HCT116 (cell line): ENCODE results near the gene KRT6A. TPM values are rescaled to one million over a fixed set of nuclear protein-coding genes. Genes with fewer than 3 reads are reported as not detected.
"Not testable (repeated sequence)": the region's sequence is repeated elsewhere in the genome, so short reads cannot be mapped to it uniquely, and the experiment has no call there.

ENCODE experiments used
- ATAC-seq: fragments of 200-7000 bp; cut with Tn5 transposase; 2 replicates; pipeline ENCODE4 v1.9.1; 2020; ENCODE audit warnings: mild to moderate bottlenecking, moderate library complexity
- BruUV-seq: library from RNA; stranded (reverse); fragments of 400-500 nt; replicated peaks from 2 replicates; lab custom pipeline; 2021; lab: Mats Ljungman, UMichigan
- CTCF ChIA-PET: fragments of 300-600 bp; sonication (Branson Sonifier 250); formaldehyde crosslinking; loops from one replicate; lab custom pipeline; 2021; ENCODE audit warnings: antibody characterized with exemption; lab: Charles Lee
- POLR2A ChIA-PET: fragments of 300-600, 350-600 bp; sonication (Branson Sonifier 250); formaldehyde crosslinking; loops from one replicate; lab custom pipeline; 2021; ENCODE audit warnings: antibody characterized with exemption; lab: Charles Lee
- RAD21 ChIA-PET, 2 experiments: fragments of 300-600 bp; sonication (Branson Sonifier 250); formaldehyde crosslinking; loops; one replicate each; lab custom pipeline; 2023; ENCODE audit warnings: low total read pairs in 2 of 2; ENCODE audit not compliant: uncharacterized antibody in 2 of 2, unreplicated experiment in 2 of 2, low non-redundant PET in 1 of 2; lab: Charles Lee
- DNase-seq: peaks from one replicate; pipeline ENCODE4 v3.0.0-alpha.2; 2010; ENCODE audit warnings: low read depth, low spot score
- H2AFZ ChIP-seq: fragments of 200-600 bp; shearing (Covaris generic), sonication (generic); 2 replicates; pipeline ENCODE4 v1.6.1; 2017; ENCODE audit warnings: low read depth, mixed run types, mixed read lengths, antibody characterized with exemption, low read length; ENCODE audit not compliant: poor library complexity, severe bottlenecking
- H3K27ac ChIP-seq: 2 replicates; pipeline ENCODE4 v1.5.1; 2012; ENCODE audit warnings: low read depth, low read length
- H3K27me3 ChIP-seq: fragments of 200-600 bp; sonication (generic); 2 replicates; pipeline ENCODE4 v1.6.1; 2016; ENCODE audit warnings: mixed run types, low read length, mixed read lengths; ENCODE audit not compliant: insufficient read depth
- H3K36me3 ChIP-seq, 2 experiments: fragments of 200-500 bp in 1 of 2; fragments of 200-600 bp in 1 of 2; sonication (Bioruptor generic) in 1 of 2; sonication (generic) in 1 of 2; 2 replicates each; pipeline versions ENCODE4 v1.5.1 to v1.6.1; 2014 to 2016; ENCODE audit warnings: low read length in 2 of 2, inconsistent platforms in 1 of 2, mixed read lengths in 1 of 2, mixed run types in 1 of 2; ENCODE audit not compliant: insufficient read depth in 2 of 2, control insufficient read depth in 1 of 2
- H3K4me1 ChIP-seq, 2 experiments: fragments of 200-600 bp in 1 of 2; sonication (generic) in 1 of 2; 2 replicates each; pipeline versions ENCODE4 v1.5.1 to v1.6.1; 2012 to 2017; ENCODE audit warnings: low read length in 2 of 2, inconsistent platforms in 1 of 2, mild to moderate bottlenecking in 1 of 2, mixed read lengths in 1 of 2, mixed run types in 1 of 2, moderate library complexity in 1 of 2; ENCODE audit not compliant: insufficient read depth in 2 of 2, control insufficient read depth in 1 of 2
- H3K4me2 ChIP-seq: fragments of 200-600 bp; sonication (generic); 2 replicates; pipeline ENCODE4 v1.6.1; 2017; ENCODE audit warnings: mixed run types, low read length, mixed read lengths
- H3K4me3 ChIP-seq, 2 experiments: fragments of 200-600 bp in 1 of 2; sonication (generic) in 1 of 2; replicated peaks in 1 of 2; 2 replicates each; pipeline ENCODE4 v1.5.1; 2011 to 2016; ENCODE audit warnings: low read length in 2 of 2, control low read depth in 1 of 2, low read depth in 1 of 2, mild to moderate bottlenecking in 1 of 2, mixed read lengths in 1 of 2, mixed run types in 1 of 2
- H3K79me2 ChIP-seq: fragments of 200-600 bp; sonication (generic); 2 replicates; pipeline ENCODE4 v1.6.1; 2017; ENCODE audit warnings: mild to moderate bottlenecking, mixed run types, low read length, moderate library complexity, mixed read lengths; ENCODE audit not compliant: insufficient read depth
- H3K9ac ChIP-seq: fragments of 200-600 bp; sonication (generic); 2 replicates; pipeline ENCODE4 v1.6.1; 2016; ENCODE audit warnings: low read length, mixed read lengths
- H3K9me2 ChIP-seq: fragments of 200-600 bp; sonication (generic), shearing (Covaris generic); 2 replicates; pipeline ENCODE4 v1.6.1; 2017; ENCODE audit warnings: mixed run types, mild to moderate bottlenecking, moderate library complexity; ENCODE audit not compliant: insufficient read depth
- H3K9me3 ChIP-seq, 2 experiments: fragments of 200-500 bp in 1 of 2; fragments of 200-600 bp in 1 of 2; sonication (Bioruptor generic) in 1 of 2; sonication (generic) in 1 of 2; 2 replicates each; pipeline ENCODE4 v1.6.1; 2014 to 2017; ENCODE audit warnings: low read length in 2 of 2, mixed read lengths in 2 of 2, inconsistent platforms in 1 of 2, low read depth in 1 of 2, mild to moderate bottlenecking in 1 of 2, mixed run types in 1 of 2, moderate library complexity in 1 of 2; ENCODE audit not compliant: control insufficient read depth in 1 of 2, insufficient read depth in 1 of 2
- H4K20me1 ChIP-seq: fragments of 200-600 bp; sonication (generic), shearing (Covaris generic); 2 replicates; pipeline ENCODE4 v1.6.1; 2017; ENCODE audit warnings: mixed run types, mild to moderate bottlenecking, moderate library complexity; ENCODE audit not compliant: insufficient read depth
- CTCF ChIP-seq, 3 experiments: fragments of 200-600 bp in 1 of 3; sonication (generic) in 1 of 3; IDR thresholded peaks in 2 of 3; conservative IDR thresholded peaks in 1 of 3; 2 replicates each; pipeline ENCODE4 v1.5.1; 2012 to 2017; ENCODE audit warnings: low read depth in 2 of 3, low read length in 2 of 3, antibody characterized with exemption in 1 of 3, borderline replicate concordance in 1 of 3, control low read depth in 1 of 3, mild to moderate bottlenecking in 1 of 3, mixed read lengths in 1 of 3, mixed run types in 1 of 3, moderate library complexity in 1 of 3; ENCODE audit not compliant: insufficient read depth in 1 of 3
- EGR1 ChIP-seq: IDR thresholded peaks from 2 replicates; pipeline ENCODE4 v1.6.1; 2012; ENCODE audit warnings: low read depth
- JUND ChIP-seq: IDR thresholded peaks from 2 replicates; pipeline ENCODE4 v1.6.1; 2012
- MAX ChIP-seq: IDR thresholded peaks from 2 replicates; pipeline ENCODE4 v1.6.1; 2012
- RAD21 ChIP-seq: IDR thresholded peaks from 2 replicates; pipeline ENCODE4 v1.6.1; 2012; ENCODE audit warnings: low read depth, mild to moderate bottlenecking
- SIN3A ChIP-seq: IDR thresholded peaks from 2 replicates; pipeline ENCODE4 v1.6.1; 2012; ENCODE audit warnings: low read depth
- SP1 ChIP-seq: IDR thresholded peaks from 2 replicates; pipeline ENCODE4 v1.6.1; 2012; ENCODE audit warnings: low read depth
- SRF ChIP-seq: IDR thresholded peaks from 2 replicates; pipeline ENCODE4 v1.6.1; 2012; ENCODE audit warnings: low read depth
- YY1 ChIP-seq: IDR thresholded peaks from 2 replicates; pipeline ENCODE4 v1.6.1; 2011; ENCODE audit warnings: low read length, low read depth, moderate library complexity, mild to moderate bottlenecking; ENCODE audit not compliant: insufficient replicate concordance; ENCODE audit errors: extremely low read depth
- ZBTB33 ChIP-seq: IDR thresholded peaks from 2 replicates; pipeline ENCODE4 v1.6.1; 2011; ENCODE audit warnings: mild to moderate bottlenecking, low read length, moderate library complexity; ENCODE audit not compliant: insufficient replicate concordance; ENCODE audit errors: extremely low read depth
- ZNF274 ChIP-seq: fragments of 200-500 bp; sonication (Bioruptor generic); IDR thresholded peaks from 2 replicates; pipeline ENCODE4 v1.6.1; 2014; ENCODE audit warnings: mild to moderate bottlenecking, low read depth, low read length, inconsistent platforms
- intact Hi-C: fragments of 100-400 bp; cut with micrococcal nuclease; formaldehyde crosslinking; loops from 2 replicates; pipeline ENCODE4 v1.10.0; 2022
- total RNA-seq: library from RNA; stranded (reverse); gene quantifications from one replicate; pipeline ENCODE4 v1.2.1, GENCODE V29; 2021; ENCODE audit not compliant: unreplicated experiment

Gene KRT6A
- total RNA-seq, 1 experiment from 2014 or later = 0.66 TPM

- Histone ChIP-seq H4K20me1 (no peaks in the 10 kb centered on the region), H3K4me3 (no peak overlapping the region), H3K9ac (no peak overlapping the region), H3K27ac (no peak overlapping the region), H3K4me2 (peak overlapping the region; percentile 16), H2AFZ (no peak overlapping the region), H3K9me3 (no peaks in the 10 kb centered on the region), H3K79me2 (no peaks in the 10 kb centered on the region), H3K9me2 (no peaks in the 10 kb centered on the region), H3K4me1 (peaks cover 11 to 44% of the 10 kb centered on the region in 2 experiments), H3K36me3 (no peaks in the 10 kb centered on the region), H3K27me3 (no peaks in the 10 kb centered on the region)
- CTCF ChIA-PET = no interaction called here
- intact Hi-C loops = no loop called here
- DNase-seq (no peak), ATAC-seq (no peak)
- RAD21 ChIA-PET = no interaction called here
- POLR2A ChIA-PET = no interaction called here
- no peak for TF ChIP-seq ZNF274
- TF ChIP-seq SRF = no peak
- TF ChIP-seq ZBTB33 = no peak
- TF ChIP-seq CTCF (IDR thresholded peaks at IDR 0.05 in 2 of 3, conservative IDR thresholded peaks at IDR 0.05 in 1 of 3; ENCODE audit: borderline replicate concordance in 1 of 3, insufficient read depth in 1 of 3, low read depth in 2 of 3, low read length in 2 of 3) = no peak
- TF ChIP-seq SIN3A = no peak
- no peak for TF ChIP-seq MAX
- TF ChIP-seq RAD21 = no peak
- no peak for TF ChIP-seq SP1
- no peak for TF ChIP-seq EGR1
- no peak for TF ChIP-seq YY1
- no peak for TF ChIP-seq JUND
- no TSS peak for BruUV-seq
Observed at GRCh38 chr12:52501490-52501889, 8.4 kb upstream of the KRT6A start.

GRCh38 chr12:52500574-52500973 is 7.5 kb upstream of the KRT6A start:
- H3K4me2 ChIP-seq, intact Hi-C loops, ATAC-seq, BruUV-seq, H3K9ac ChIP-seq, H3K27me3 ChIP-seq, DNase-seq, H3K36me3 ChIP-seq, H3K27ac ChIP-seq, H3K79me2 ChIP-seq, H3K9me3 ChIP-seq, POLR2A ChIA-PET, RAD21 ChIA-PET, H3K4me3 ChIP-seq, H4K20me1 ChIP-seq, H2AFZ ChIP-seq, H3K9me2 ChIP-seq: not testable (repeated sequence)
- H3K4me1 ChIP-seq = peaks cover 20 to 54% of the 10 kb centered on the region in 2 experiments
- CTCF ChIA-PET = interaction anchor here (1.2 kb wide), 1 partner anchor 370 kb away, joined by 5 read pairs; no protein-coding TSS in a partner anchor
